LHCN-M2 (cell line): ENCODE data around the gene CDC14C. TPM values are rescaled to one million over a fixed set of nuclear protein-coding genes. Genes with fewer than 3 reads are reported as not detected.

Experiments
- DNase-seq: peaks from one replicate; pipeline ENCODE4 v3.0.0-alpha.2; 2012; ENCODE audit warnings: low read depth
- total RNA-seq: library from RNA; depleted of rRNA; stranded (reverse); fragments of >200 nt; gene quantifications from 2 replicates; pipeline ENCODE4 v1.2.3, GENCODE V29; 2014

Gene CDC14C
- total RNA-seq, 1 experiment from 2014 or later, result not detected

GRCh38 chr7:48971173-48971572 lies 46.8 kb downstream of the CDC14C start:
- no peak for DNase-seq

- DNase-seq, result no peak
Measured at GRCh38 chr7:48976253-48976652, 51.9 kb downstream of the CDC14C start.

GRCh38 chr7:48976850-48977249 lies 52.5 kb downstream of the CDC14C start:
- DNase-seq, result no peak
